HG02610 (cell line): ENCODE results near the gene C19orf12.
"Not testable (repeated sequence)": the region's sequence is repeated elsewhere in the genome, so short reads cannot be mapped to it uniquely, and the experiment has no call there.

Experiments
- ATAC-seq: cut with Tn5 transposase; IDR thresholded peaks from one replicate; pipeline ENCODE4 v1.9.1; 2021; ENCODE audit warnings: mild to moderate bottlenecking, moderate library complexity; ENCODE audit not compliant: unreplicated experiment

The C19orf12 gene

GRCh38 chr19:29677001-29677817 is 37.9 kb downstream of the C19orf12 start:
- no peak for ATAC-seq

DNA sequence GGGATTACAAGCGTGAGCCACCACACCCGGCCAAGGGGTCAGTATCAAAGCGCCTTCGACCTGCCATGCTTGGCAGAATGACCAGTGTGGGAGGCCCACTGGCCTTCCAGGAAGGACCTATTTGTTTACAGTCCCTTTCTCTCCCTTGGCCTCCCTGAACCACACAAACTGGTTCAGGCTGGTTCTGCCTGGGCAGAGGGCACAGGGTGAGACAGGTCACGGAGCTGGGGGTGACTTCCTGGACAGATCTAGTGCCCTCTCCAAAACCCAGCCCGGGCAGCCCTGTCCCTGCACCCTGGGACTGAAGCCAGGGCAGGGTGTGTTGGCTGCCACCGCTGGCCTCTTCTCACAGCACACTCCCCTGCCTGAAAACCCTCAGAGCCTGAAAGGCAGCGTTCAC is 38.5 kb downstream of the C19orf12 start:
- ATAC-seq, result no peak

GRCh38 chr19:29675650-29676186 is 39.3 kb downstream of the C19orf12 start:
- no peak for ATAC-seq

- no peak for ATAC-seq
Measured at GRCh38 chr19:29675120-29675649, 39.9 kb downstream of the C19orf12 start.

DNA sequence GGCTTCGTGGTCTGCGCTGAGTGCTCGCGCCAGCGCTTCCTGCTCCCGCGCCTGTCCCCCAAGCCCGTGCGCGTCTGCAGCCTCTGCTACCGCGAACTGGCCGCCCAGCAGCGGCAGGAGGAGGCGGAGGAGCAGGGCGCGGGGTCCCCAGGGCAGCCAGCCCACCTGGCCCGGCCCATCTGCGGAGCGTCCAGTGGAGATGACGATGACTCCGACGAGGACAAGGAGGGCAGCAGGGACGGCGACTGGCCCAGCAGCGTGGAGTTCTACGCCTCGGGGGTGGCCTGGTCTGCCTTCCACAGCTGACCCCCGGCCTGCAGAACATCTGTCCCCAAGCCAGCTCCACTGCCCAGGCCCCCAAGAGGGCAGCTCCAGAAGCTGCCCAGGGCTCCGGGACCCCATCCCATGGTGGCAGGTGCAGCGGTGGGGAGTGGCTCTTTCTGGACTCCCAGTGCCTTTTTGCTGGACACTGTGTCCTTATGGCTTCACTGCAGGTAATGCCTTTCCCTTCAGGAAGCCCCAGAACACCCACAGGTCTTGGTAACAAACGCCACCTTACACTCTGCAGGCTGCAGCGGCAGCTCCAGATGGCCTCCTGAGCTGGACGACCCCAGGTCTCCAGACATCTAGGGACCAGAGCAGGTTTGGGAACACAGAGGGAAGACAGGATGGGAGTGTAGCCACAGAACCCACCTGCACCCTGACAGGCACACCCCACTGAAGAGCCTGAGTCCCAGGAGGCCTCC is 40.5 kb downstream of the C19orf12 start:
- no peak for ATAC-seq

DNA sequence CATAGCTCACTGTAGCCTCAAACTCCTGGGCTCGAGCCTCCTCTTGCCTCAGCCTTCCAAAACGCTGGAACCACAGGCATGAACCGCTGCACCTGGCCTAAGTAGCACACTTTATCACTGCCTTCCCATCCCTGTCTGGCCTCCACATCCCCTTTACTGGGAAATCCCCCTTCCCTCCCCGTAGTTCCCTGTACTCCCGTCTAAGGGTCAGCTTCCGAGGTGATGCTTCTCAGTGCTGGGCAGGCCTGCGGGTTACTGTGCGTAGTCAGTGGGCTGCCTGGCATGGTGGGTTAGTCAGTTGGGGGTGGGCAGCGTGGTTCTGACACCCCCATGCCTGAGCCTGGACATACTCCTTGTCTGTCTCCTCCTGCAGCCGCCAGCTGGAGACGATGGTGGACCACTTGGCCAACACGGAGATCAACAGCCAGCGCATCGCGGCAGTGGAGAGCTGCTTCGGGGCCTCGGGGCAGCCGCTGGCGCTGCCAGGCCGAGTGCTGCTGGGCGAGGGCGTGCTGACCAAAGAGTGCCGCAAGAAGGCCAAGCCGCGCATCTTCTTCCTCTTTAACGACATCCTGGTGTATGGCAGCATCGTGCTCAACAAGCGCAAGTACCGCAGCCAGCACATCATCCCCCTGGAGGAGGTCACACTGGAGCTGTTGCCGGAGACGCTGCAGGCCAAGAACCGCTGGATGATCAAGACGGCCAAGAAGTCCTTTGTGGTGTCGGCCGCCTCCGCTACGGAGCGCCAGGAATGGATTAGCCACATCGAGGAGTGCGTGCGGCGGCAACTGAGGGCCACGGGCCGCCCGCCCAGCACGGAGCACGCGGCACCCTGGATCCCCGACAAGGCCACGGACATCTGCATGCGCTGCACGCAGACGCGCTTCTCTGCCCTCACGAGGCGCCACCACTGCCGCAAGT is 41.4 kb downstream of the C19orf12 start:
- no peak for ATAC-seq

DNA sequence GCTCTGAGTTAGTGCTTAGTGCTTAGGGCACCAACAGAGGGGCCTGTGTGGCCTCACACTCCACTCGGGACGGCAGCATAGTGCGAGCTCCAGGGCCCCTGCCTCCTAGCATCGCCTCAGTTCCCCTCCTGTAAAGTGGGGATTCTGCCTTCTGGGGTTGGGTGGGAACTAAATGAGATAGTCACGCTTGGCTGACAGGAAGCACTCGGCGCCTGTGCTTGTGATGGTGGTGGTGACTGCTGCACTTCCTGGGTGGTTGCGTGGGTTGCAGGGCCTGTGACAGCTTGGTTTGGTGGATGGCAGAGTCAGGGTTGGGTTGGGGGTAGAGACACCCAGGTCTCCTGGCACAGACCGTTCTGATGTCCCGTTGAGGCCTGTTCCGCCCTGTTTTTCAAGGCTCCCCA is 42.1 kb downstream of the C19orf12 start:
- peak; percentile 34 for ATAC-seq

DNA sequence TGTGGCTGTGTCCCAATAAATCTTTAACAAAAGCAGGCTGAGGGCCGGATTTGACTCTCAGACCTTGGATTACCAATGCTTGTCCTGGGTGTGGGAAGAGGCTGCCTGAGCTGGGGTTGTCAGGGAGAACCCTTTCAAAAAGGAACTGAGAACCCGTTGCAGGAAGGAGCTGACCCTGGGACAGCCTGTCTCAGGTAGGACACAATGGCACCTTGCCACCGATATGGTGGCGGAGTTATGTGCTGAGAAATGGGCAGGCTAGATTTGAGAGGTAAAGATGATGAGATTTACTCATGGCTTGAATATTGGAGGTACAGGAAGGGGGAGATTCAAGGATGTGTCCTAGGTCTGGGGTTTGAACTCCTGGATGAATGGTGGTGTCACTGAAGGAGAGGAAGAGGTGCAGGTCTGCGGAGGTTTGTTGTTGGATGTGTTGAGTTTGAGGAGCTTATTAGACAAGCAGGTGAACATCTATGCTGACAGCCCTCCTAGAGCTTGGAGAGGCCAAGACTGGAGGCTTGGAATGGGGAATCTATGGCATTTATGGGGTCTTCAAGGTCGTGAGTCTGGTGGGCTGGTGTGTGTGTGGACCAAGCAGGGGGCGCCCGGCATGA is 42.6 kb downstream of the C19orf12 start:
- ATAC-seq, result no peak

DNA sequence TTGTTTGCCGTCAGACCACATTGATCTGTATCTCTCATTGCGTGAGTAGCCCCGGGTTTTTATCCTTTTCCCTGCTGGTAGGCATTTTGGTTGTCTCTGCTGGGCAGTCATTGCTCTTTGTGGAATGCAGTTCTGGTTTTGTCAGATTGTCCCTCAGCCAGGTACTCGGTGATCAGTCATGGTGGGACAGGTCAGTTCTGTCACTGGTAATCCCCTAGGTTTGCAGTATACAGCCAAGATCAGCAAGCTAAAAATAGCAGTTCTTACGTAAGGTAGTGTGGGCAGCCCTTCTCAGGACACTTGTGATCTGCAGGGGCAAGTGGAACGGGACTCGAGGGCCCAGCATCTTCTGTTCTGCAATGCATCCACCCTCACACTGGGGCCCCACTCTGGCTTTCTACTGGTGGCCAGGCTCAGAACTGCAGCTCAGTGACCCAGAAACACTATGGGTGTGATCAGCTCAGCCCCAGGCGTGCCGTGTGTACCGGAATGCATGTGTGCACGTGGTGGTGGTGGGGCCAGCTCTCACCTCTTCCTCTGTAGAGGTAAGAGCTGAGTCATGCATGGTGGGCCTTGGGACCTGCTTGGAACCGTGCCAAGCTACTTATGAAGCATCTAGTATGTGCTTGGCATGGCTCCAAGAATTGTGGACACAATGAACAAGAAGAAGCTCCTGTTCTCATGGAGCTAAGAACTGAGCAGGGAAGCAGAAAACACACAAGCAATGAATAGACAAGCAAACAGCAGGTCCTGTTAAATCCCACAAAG is 43.5 kb downstream of the C19orf12 start:
- ATAC-seq, result peak; percentile 75

- not testable (repeated sequence) for ATAC-seq
Measured at GRCh38 chr19:29671026-29671392, 44.1 kb downstream of the C19orf12 start.

- no peak for ATAC-seq
Measured at GRCh38 chr19:29670255-29670654, 44.8 kb downstream of the C19orf12 start.

DNA sequence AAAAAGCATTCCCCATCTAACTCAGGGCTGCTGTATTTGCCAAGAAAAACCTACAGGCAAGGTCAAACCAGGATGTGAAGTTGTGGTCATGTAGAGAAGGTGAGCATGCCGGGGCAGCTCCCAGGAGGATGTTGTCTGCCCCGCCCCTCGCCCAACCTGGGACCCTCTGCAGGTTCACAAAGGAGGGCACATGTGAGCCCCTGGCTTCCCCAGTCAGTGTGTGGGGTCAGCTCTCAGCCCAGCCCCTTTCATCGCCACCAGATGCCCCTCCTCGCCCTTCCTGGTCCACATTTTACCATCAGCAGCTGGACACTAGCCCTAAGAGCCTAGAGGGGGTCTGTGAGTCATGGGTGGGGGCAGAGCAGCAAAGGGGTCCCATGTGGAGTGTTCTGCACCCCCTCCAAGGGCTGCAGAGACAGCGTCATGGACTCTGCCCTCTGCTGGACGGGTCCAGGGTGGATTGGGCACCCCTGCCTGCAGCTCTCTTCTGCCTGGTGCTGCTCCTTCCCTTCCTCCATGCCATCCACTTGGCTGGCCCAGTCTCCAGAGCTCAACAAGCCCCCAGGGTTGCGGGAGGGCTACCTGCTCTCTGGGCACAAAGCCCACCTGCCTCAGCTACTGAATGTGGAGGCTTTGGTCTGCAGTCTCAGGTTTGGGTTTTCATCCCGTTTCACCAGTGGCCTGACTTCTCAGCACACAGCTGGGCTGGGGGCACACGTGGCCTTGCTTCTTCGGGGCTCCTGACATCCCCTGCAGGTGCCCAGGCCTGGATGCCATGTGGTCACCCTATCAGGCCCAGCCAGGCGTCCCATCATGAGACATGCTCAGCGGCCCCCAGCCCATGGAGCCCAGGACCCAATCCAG is 46.1 kb downstream of the C19orf12 start:
- ATAC-seq, result no peak

DNA sequence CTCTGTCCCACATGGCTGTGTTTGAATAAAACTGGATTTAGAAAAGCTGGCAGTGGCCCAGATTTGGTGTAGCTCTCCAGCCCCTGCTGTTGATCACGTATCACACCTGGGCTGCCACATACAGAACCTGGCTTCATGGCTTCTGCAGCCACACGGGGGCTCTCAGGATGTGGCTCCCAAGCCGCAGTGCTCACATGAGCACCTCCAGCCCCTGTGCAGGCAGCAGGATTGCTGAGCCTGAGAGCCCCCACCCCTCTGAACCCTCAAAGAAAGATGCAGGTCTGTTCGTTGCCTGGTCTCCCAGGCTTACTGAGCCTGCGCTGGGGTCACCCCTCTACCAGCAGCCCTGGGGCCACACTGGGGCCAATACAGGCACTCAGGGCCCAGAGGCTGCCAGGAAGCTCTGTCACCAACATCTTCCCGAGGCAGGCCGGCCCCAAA is 47.1 kb downstream of the C19orf12 start:
- ATAC-seq, result no peak

- no peak for ATAC-seq
Measured at GRCh38 chr19:29667387-29667783, 47.7 kb downstream of the C19orf12 start.

DNA sequence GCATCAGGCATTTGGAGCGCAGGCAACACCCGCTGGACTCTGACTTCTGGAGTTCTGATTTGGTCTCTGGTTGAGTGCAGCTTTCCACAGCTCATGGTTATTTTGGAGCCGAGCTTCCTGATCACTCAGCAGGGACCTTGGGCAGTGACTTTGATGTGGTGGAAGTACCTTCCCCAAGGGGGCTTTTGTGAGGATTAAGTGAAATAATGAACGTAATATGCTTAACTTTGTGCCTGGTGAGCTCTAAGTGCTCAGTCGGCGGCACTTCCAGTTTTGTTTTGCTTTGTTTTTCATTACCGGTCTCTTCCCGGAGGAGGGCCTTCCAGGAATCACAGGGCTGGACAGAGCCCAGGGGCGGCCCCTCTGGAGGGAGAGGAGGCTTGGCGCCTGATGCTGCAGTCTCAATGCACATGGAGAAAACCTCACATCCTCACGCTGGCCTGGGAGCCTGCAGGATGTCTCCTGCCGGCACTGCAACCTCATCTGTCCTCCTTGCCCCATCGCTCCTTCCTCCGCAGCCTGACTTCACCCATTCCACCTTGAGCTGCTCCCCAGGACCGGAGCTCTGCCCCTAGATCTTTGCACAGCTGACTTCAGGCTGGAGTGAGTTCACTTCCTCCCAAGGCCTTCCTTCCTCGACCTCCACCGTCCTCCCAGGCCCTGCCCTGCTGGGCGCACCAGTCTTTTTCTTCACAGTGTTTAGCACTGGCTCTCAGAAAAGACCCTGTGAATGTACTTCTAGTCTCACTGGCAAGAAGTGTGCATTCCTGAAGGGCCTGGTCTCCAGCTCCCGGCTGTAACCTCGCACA is 48.3 kb downstream of the C19orf12 start:
- ATAC-seq, result no peak

DNA sequence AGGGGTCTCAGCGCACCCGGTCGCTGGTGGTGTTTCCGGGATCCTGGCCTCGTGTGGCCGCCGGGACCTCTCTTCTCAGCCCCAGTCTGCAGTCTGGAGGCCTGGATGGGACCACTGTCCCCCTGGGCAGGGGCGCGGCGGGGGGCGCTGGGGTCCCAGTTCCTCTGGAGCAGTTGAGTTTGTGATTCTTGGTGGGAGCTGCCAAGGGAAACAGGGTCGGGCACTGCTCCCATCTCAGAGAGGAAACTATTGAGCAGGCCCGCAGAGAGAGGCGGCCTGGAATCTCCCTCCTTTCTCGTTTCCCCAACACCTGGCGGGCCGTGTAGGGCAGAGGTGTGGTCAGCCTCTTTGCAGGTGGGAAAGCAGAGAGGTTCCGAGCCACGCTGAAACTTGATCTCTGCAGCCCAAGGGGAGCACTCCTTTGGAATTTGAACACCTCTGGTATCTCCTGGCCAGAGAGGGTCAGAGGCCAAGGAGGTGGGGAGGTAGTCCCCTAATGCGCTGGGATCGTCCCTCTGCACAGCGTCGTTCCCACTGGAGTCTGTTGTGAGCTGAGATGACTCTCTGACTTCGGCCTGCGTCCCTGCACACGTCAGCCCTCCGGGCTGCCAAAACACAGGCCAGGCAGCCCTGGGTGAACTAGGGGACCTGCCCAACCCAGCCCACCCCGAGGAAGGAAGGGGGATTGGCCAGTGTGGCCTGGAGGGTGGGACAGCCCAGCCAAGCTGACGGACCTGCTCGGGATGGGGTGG is 49.1 kb downstream of the C19orf12 start:
- no peak for ATAC-seq

- ATAC-seq, result peak; percentile 91
Measured at GRCh38 chr19:29665215-29665825, 49.7 kb downstream of the C19orf12 start, which contains the start of gene PLEKHF1. Gene PLEKHF1 (plus strand): TSS chr19:29665461. CDS start chr19:29673840, 8,379 bp downstream.
